PFSK-1 (cell line): ENCODE results near the gene KLF8.

Experiments
- FOXP2 ChIP-seq: optimal IDR thresholded peaks from 2 replicates; pipeline ENCODE3; 2011; ENCODE audit warnings: borderline replicate concordance, control low read depth, inconsistent platforms; ENCODE audit not compliant: insufficient read depth; ENCODE audit errors: extremely low read length, extremely low read depth
- POLR2AphosphoS5 ChIP-seq: IDR thresholded peaks from 2 replicates; pipeline ENCODE4 v1.6.1; 2012; ENCODE audit warnings: low read depth, mild to moderate bottlenecking, control low read depth, low read length, moderate library complexity
- SIN3A ChIP-seq: IDR thresholded peaks from 2 replicates; pipeline ENCODE4 v1.6.1; 2012; ENCODE audit warnings: mild to moderate bottlenecking, low read length, moderate library complexity, borderline replicate concordance; ENCODE audit not compliant: insufficient read depth
- TAF1 ChIP-seq: IDR thresholded peaks from 2 replicates; pipeline ENCODE4 v1.6.1; 2012; ENCODE audit warnings: low read length, control low read depth, borderline replicate concordance; ENCODE audit not compliant: insufficient read depth
- TF ChIP-seq, protein P1 (sequence below), 2 experiments: IDR thresholded peaks; 2 replicates each; pipeline versions ENCODE4 v1.6.1 to v1.8.0; 2011 to 2012; ENCODE audit warnings: low read depth in 2 of 2, low read length in 2 of 2, control low read depth in 1 of 2, inconsistent platforms in 1 of 2, mild to moderate bottlenecking in 1 of 2, moderate library complexity in 1 of 2; ENCODE audit not compliant: insufficient read depth in 1 of 2

DNA sequence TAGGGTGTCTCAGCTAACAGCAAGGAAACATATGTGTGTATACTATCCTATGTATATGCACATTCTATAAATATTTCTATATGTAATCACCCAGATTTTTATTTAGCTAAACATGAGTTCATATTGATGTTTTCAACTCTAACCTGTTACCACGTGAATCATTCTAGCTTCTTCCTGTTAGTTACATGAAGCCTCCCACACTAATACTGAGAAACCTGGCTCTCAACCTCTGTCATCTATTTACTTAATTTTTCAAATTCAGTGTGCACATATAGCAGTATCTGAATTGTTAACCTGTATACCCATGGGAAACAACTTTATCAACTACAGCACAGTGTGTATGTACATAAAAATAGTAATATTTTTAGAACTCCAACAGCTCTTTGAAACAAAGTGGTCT, 57.3 kb downstream of the KLF8 start:
- TF ChIP-seq, protein P1, sequence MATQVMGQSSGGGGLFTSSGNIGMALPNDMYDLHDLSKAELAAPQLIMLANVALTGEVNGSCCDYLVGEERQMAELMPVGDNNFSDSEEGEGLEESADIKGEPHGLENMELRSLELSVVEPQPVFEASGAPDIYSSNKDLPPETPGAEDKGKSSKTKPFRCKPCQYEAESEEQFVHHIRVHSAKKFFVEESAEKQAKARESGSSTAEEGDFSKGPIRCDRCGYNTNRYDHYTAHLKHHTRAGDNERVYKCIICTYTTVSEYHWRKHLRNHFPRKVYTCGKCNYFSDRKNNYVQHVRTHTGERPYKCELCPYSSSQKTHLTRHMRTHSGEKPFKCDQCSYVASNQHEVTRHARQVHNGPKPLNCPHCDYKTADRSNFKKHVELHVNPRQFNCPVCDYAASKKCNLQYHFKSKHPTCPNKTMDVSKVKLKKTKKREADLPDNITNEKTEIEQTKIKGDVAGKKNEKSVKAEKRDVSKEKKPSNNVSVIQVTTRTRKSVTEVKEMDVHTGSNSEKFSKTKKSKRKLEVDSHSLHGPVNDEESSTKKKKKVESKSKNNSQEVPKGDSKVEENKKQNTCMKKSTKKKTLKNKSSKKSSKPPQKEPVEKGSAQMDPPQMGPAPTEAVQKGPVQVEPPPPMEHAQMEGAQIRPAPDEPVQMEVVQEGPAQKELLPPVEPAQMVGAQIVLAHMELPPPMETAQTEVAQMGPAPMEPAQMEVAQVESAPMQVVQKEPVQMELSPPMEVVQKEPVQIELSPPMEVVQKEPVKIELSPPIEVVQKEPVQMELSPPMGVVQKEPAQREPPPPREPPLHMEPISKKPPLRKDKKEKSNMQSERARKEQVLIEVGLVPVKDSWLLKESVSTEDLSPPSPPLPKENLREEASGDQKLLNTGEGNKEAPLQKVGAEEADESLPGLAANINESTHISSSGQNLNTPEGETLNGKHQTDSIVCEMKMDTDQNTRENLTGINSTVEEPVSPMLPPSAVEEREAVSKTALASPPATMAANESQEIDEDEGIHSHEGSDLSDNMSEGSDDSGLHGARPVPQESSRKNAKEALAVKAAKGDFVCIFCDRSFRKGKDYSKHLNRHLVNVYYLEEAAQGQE (IDR thresholded peaks at IDR 0.05; ENCODE audit: insufficient read depth in 1 of 2, low read depth in 2 of 2, low read length in 2 of 2), result no peak
- TF ChIP-seq SIN3A (no peak), POLR2AphosphoS5 (no peak), TAF1 (no peak), FOXP2 (no peak)
